IPS-18c (cell line): ENCODE measurements around the gene ULBP3.

Experiments
- H3K4me3 ChIP-seq: 2 replicates; pipeline ENCODE4 v1.7.0; 2013; ENCODE audit warnings: low read depth, mild to moderate bottlenecking, low read length, moderate library complexity; ENCODE audit not compliant: insufficient read depth
- H3K9me3 ChIP-seq: one replicate; pipeline ENCODE4 v1.6.1; 2013; ENCODE audit warnings: mild to moderate bottlenecking, low read length, moderate library complexity; ENCODE audit not compliant: control insufficient read depth, insufficient read depth

Gene ULBP3

GRCh38 chr6:150068720-150069648 is at the start of gene ULBP3:
Gene ULBP3 (minus strand): TSS chr6:150069121. CDS start chr6:150069066, 55 bp downstream.
- H3K4me3 ChIP-seq = peak within 1 kb of the TSS; percentile 74

GRCh38 chr6:150118627-150119026 is 49.7 kb upstream of the ULBP3 start:
- H3K4me3 ChIP-seq = no peak overlapping the region

More at GRCh38 chr6:150068720-150069648, at the start of gene ULBP3:
- H3K9me3 ChIP-seq = no peaks in the 10 kb centered on the region

GRCh38 chr6:150118203-150118602 is 49.3 kb upstream of the ULBP3 start:
- Histone ChIP-seq H3K9me3 (peaks cover 2% of the 10 kb centered on the region), H3K4me3 (no peak overlapping the region)

More at GRCh38 chr6:150118627-150119026, 49.7 kb upstream of the ULBP3 start:
- peaks cover 2% of the 10 kb centered on the region for H3K9me3 ChIP-seq

DNA sequence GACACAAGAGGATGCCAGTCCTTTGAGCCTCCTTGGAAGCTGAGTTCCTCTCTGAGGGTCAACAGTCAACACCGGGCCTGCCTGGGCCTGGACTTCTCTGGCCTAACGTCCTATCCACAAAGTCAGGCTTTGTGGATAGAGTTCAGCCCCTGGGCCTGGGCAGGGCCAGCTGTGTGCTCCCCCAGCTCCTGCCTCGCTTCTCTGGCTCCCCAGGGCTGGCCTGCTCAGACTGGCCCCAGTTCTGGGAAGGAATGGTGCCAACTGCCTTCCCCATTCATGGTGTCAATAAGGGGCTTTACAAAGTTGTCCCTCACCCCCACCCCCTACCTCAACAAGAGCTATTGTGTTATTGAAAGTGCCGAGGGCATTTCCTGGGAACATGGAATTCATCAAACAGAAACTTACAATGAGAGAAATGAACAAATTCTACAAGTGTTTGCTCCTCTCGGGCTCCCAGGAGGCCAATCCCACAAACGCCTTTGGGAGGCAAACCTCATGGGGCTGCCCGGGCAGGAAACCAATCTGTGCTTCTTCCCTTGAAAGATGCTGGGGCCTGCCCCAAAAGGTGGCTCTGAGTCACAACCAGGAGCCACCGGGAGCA is 47.4 kb upstream of the ULBP3 start:
- peaks cover 2% of the 10 kb centered on the region for H3K9me3 ChIP-seq
- no peak overlapping the region for H3K4me3 ChIP-seq

- no peak overlapping the region for H3K4me3 ChIP-seq
These were observed 46.8 kb upstream of the ULBP3 start for GRCh38 chr6:150115769-150116168.

GRCh38 chr6:150112233-150112632 is 43.3 kb upstream of the ULBP3 start:
- Histone ChIP-seq H3K4me3 (no peak overlapping the region), H3K9me3 (peaks cover 2% of the 10 kb centered on the region)

More at GRCh38 chr6:150115769-150116168, 46.8 kb upstream of the ULBP3 start:
- H3K9me3 ChIP-seq = peaks cover 2% of the 10 kb centered on the region

DNA sequence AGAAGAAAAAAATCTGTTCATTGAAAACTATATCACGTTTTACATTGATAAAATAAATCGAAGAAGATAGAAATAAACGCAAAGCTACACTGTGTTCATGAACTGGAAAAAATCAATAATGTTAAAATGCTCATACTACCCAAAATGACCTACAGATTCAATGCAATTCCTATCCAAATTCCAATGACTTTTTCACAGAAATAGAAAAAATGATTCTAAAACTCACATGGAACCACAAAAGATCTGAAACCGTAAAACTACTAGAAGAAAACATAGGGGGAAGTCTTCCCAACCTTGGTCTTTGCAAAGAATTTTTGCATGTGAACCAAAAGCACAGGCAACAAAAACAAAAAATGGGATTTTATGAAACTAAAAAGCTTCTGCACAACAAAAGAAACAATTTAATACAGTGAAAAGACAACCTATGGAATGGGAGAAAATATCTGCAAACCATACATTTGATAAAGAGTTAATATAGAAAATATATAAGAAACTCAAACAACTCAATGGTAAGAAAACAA is 33.9 kb upstream of the ULBP3 start:
- Histone ChIP-seq H3K4me3 (no peak overlapping the region), H3K9me3 (peaks cover 7% of the 10 kb centered on the region)

- peaks cover 2% of the 10 kb centered on the region for H3K9me3 ChIP-seq
- no peak overlapping the region for H3K4me3 ChIP-seq
These were observed 31.8 kb upstream of the ULBP3 start for GRCh38 chr6:150100745-150101144.

DNA sequence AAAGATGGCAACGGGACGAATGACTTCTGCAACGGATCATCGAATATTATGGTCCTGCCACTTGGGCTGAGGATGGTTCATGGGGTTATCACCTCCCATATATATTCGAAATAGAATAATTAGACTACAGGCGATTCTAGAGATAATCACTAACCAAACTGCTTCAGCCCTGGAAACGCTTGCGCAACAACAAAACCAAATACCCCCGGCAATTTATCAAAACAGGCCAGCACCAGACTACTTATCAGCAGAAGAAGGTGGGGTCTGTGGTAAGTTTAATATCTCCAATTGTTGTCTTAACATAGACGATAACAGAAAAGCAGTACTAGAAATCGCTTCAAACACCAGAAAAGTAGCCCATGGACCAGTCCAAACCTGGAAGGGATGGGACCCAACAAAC is 31.0 kb upstream of the ULBP3 start:
- Histone ChIP-seq H3K9me3 (peaks cover 2% of the 10 kb centered on the region), H3K4me3 (no peak overlapping the region)

GRCh38 chr6:150099546-150099945 is 30.6 kb upstream of the ULBP3 start:
- peaks cover 2% of the 10 kb centered on the region for H3K9me3 ChIP-seq

GRCh38 chr6:150098155-150098554 is 29.2 kb upstream of the ULBP3 start:
- Histone ChIP-seq H3K4me3 (no peak overlapping the region), H3K9me3 (peaks cover 2% of the 10 kb centered on the region)

More at GRCh38 chr6:150099546-150099945, 30.6 kb upstream of the ULBP3 start:
- no peak overlapping the region for H3K4me3 ChIP-seq

- H3K4me3 ChIP-seq = no peak overlapping the region; the same call in 1 of the 2 replicates
- H3K9me3 ChIP-seq = peaks cover 3% of the 10 kb centered on the region
These were observed 24.5 kb upstream of the ULBP3 start for GRCh38 chr6:150093397-150093796.

DNA sequence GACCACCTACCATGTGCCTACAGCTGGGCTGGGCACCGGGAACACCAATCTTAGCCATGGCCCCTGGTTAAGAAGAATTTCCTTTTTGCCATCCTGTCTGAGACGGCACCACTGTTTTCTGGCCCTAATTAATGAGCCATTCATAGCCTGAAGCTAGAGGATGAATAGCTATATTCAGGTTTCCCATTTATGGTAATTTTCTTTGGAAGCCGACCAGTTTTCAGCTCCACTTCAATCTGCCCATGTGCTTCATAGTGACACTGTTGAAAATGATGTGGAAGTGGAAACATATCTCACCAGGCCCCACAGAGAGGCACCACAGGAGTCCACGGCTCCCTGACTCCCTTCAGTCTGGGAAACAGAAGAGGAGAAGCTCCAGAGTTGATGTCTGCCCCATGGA is 22.6 kb upstream of the ULBP3 start:
- Histone ChIP-seq H3K4me3 (no peak overlapping the region), H3K9me3 (peaks cover 2% of the 10 kb centered on the region)

GRCh38 chr6:150090328-150090727 is 21.4 kb upstream of the ULBP3 start:
- Histone ChIP-seq H3K9me3 (peaks cover 2% of the 10 kb centered on the region), H3K4me3 (no peak overlapping the region)

GRCh38 chr6:150088481-150089154 is 19.7 kb upstream of the ULBP3 start:
- H3K9me3 ChIP-seq = peaks cover 2% of the 10 kb centered on the region
- H3K4me3 ChIP-seq = no peak overlapping the region

DNA sequence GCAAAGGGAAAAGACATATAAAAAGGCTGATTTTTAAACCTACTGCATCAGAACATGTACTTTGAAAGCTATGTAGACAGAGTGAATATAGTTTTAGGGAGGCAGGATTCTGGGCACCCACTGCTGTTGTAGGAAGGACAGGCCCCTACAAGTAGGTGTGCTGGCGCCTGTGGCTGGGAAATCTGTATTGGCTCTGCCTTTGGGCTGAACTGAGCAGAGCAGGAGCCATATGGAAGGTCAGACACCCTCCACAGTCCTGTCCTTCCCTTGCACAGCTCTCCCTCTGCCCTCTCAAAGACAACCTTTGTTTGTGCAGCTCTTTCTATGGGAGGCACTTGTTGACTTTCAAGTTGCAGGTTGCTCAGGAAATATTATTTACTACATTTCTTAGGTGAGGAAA is 18.4 kb upstream of the ULBP3 start:
- no peak overlapping the region for H3K4me3 ChIP-seq
- peaks cover 2% of the 10 kb centered on the region for H3K9me3 ChIP-seq

DNA sequence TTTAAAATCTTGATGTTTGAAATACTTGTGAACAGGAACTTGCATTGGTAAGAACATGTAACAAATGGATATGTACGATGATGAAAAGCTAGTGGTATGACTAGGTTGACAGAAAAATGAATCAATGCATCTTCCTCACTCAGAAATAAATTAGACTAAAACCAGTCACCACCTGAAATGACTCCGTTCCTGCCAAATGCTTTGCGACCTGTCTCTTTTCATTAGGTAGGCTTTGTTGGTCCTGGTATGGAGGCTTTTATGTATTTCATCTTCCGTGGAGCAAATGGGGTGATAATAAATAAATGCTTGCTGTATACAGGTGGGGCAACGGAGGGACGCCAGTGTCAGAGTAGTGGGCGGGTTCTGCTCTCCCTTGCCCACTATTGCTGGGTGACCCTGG is 17.1 kb upstream of the ULBP3 start:
- H3K4me3 ChIP-seq = no peak overlapping the region
- H3K9me3 ChIP-seq = peaks cover under 1% of the 10 kb centered on the region
